H9 (cell line): ENCODE results near the gene DCHS1. TPM values are rescaled to one million over a fixed set of nuclear protein-coding genes. Genes with fewer than 3 reads are reported as not detected.
A peak's percentile ranks its signal among the peaks of the same experiment; 100 is the strongest.

ENCODE experiments used
- DNase-seq: peaks from one replicate; pipeline ENCODE4 v3.0.0-alpha.2; 2017
- H2AFZ ChIP-seq: one replicate; pipeline ENCODE4 v1.6.1; 2013; ENCODE audit warnings: mild to moderate bottlenecking, low read length, control low read depth, moderate library complexity
- H2AK5ac ChIP-seq: 2 replicates; pipeline ENCODE4 v1.6.1; 2013; ENCODE audit warnings: low read length, control low read depth, mixed read lengths; ENCODE audit not compliant: insufficient read length
- H2BK120ac ChIP-seq: one replicate; pipeline ENCODE4 v1.6.1; 2013; ENCODE audit warnings: low read depth, mild to moderate bottlenecking, low read length, control low read depth, inconsistent platforms; ENCODE audit not compliant: poor library complexity, severe bottlenecking
- H2BK12ac ChIP-seq: 2 replicates; pipeline ENCODE4 v1.6.1; 2013; ENCODE audit warnings: low read length, control low read depth, mixed read lengths, low read depth; ENCODE audit not compliant: insufficient read length
- H2BK15ac ChIP-seq: 2 replicates; pipeline ENCODE4 v1.6.1; 2013; ENCODE audit warnings: low read depth, low read length, control low read depth
- H2BK20ac ChIP-seq: one replicate; pipeline ENCODE4 v1.6.1; 2013; ENCODE audit warnings: low read depth, mild to moderate bottlenecking, low read length, control low read depth, inconsistent platforms; ENCODE audit not compliant: poor library complexity, severe bottlenecking
- H2BK5ac ChIP-seq: 2 replicates; pipeline ENCODE4 v1.6.1; 2013; ENCODE audit warnings: low read length, control low read depth, mixed read lengths; ENCODE audit not compliant: insufficient read length
- H3K14ac ChIP-seq: 2 replicates; pipeline ENCODE4 v1.6.1; 2013; ENCODE audit warnings: low read length, control low read depth; ENCODE audit not compliant: insufficient read depth
- H3K18ac ChIP-seq: 2 replicates; pipeline ENCODE4 v1.6.1; 2013; ENCODE audit warnings: low read depth, mild to moderate bottlenecking, mixed read lengths, low read length, control low read depth; ENCODE audit not compliant: insufficient read length
- H3K23ac ChIP-seq: 2 replicates; pipeline ENCODE4 v1.6.1; 2013; ENCODE audit warnings: low read length, control low read depth, mixed read lengths, low read depth; ENCODE audit not compliant: insufficient read length
- H3K23me2 ChIP-seq: 2 replicates; pipeline ENCODE4 v1.6.1; 2013; ENCODE audit warnings: low read depth, mild to moderate bottlenecking, mixed read lengths, low read length, control low read depth; ENCODE audit not compliant: insufficient read length, poor library complexity, severe bottlenecking
- H3K27ac ChIP-seq: 2 replicates; pipeline ENCODE4 v1.5.1; 2013; ENCODE audit warnings: low read length, control low read depth, mixed read lengths, low read depth; ENCODE audit not compliant: insufficient read length
- H3K27me3 ChIP-seq: 2 replicates; pipeline ENCODE4 v1.6.1; 2013; ENCODE audit warnings: low read length, control low read depth, inconsistent platforms; ENCODE audit not compliant: insufficient read depth
- H3K4ac ChIP-seq: 2 replicates; pipeline ENCODE4 v1.6.1; 2013; ENCODE audit warnings: low read depth, mild to moderate bottlenecking, control low read depth, inconsistent platforms, low read length, moderate library complexity
- H3K4me1 ChIP-seq: 2 replicates; pipeline ENCODE4 v1.6.1; 2013; ENCODE audit warnings: low read length, control low read depth, inconsistent platforms; ENCODE audit not compliant: insufficient read depth
- H3K4me2 ChIP-seq: 2 replicates; pipeline ENCODE4 v1.6.1; 2013; ENCODE audit warnings: low read length, control low read depth, mixed read lengths; ENCODE audit not compliant: insufficient read length, insufficient read depth
- H3K56ac ChIP-seq: 2 replicates; pipeline ENCODE4 v1.6.1; 2013; ENCODE audit warnings: low read depth, mild to moderate bottlenecking, mixed read lengths, low read length, control low read depth; ENCODE audit not compliant: insufficient read length
- H3K79me1 ChIP-seq: 2 replicates; pipeline ENCODE4 v1.6.1; 2013; ENCODE audit warnings: low read depth, mild to moderate bottlenecking, moderate library complexity, low read length, control low read depth, inconsistent platforms; ENCODE audit not compliant: insufficient read depth, poor library complexity, severe bottlenecking
- H3K79me2 ChIP-seq: 2 replicates; pipeline ENCODE4 v1.6.1; 2013; ENCODE audit warnings: low read length, control low read depth, inconsistent platforms; ENCODE audit not compliant: insufficient read depth
- H3K9ac ChIP-seq: 2 replicates; pipeline ENCODE4 v1.6.1; 2013; ENCODE audit warnings: low read length, control low read depth, mixed read lengths; ENCODE audit not compliant: insufficient read length; ENCODE audit errors: extremely low read depth
- H3K9me3 ChIP-seq: one replicate; pipeline ENCODE4 v1.6.1; 2013; ENCODE audit warnings: low read depth, low read length, inconsistent platforms; ENCODE audit not compliant: control insufficient read depth
- H3T11ph ChIP-seq: one replicate; pipeline ENCODE4 v1.6.1; 2013; ENCODE audit warnings: mild to moderate bottlenecking, low read length, control low read depth, inconsistent platforms
- H4K20me1 ChIP-seq: one replicate; pipeline ENCODE4 v1.6.1; 2013; ENCODE audit not compliant: control insufficient read depth, insufficient read length, insufficient read depth
- H4K5ac ChIP-seq: 2 replicates; pipeline ENCODE4 v1.6.1; 2013; ENCODE audit warnings: low read depth, mild to moderate bottlenecking, mixed read lengths, low read length, control low read depth; ENCODE audit not compliant: insufficient read length
- H4K8ac ChIP-seq: replicated peaks from 2 replicates; pipeline ENCODE4 v1.6.1; 2013; ENCODE audit warnings: low read length, control low read depth, mixed read lengths, low read depth; ENCODE audit not compliant: insufficient read length
- H4K91ac ChIP-seq: 2 replicates; pipeline ENCODE4 v1.6.1; 2013; ENCODE audit warnings: low read depth, mild to moderate bottlenecking, moderate library complexity, mixed read lengths, low read length, control low read depth; ENCODE audit not compliant: insufficient read length
- H3K27ac Mint-ChIP-seq, 3 experiments: 2 replicates in 2 of 3; 3 replicates in 1 of 3; pipeline ENCODE4 v1.8.0; 2020 to 2021; ENCODE audit warnings: mixed read lengths in 3 of 3, mild to moderate bottlenecking in 1 of 3, moderate library complexity in 1 of 3
- H3K27me3 Mint-ChIP-seq: 2 replicates; pipeline ENCODE4 v1.8.0; 2021; ENCODE audit warnings: low read depth, mild to moderate bottlenecking, moderate library complexity, mixed read lengths
- H3K36me3 Mint-ChIP-seq, 3 experiments: 2 replicates in 2 of 3; 3 replicates in 1 of 3; pipeline ENCODE4 v1.8.0; 2020 to 2021; ENCODE audit warnings: low read depth in 3 of 3, mixed read lengths in 3 of 3; ENCODE audit not compliant: insufficient read depth in 1 of 3
- H3K4me1 Mint-ChIP-seq, 2 experiments: 2 replicates each; pipeline ENCODE4 v1.8.0; 2020; ENCODE audit warnings: mixed read lengths in 2 of 2
- H3K4me3 Mint-ChIP-seq, 2 experiments: 2 replicates in 1 of 2; 3 replicates in 1 of 2; pipeline ENCODE4 v1.8.0; 2020 to 2021; ENCODE audit warnings: mild to moderate bottlenecking in 2 of 2, mixed read lengths in 2 of 2, moderate library complexity in 1 of 2
- H3K9me3 Mint-ChIP-seq, 2 experiments: 2 replicates in 1 of 2; 3 replicates in 1 of 2; pipeline ENCODE4 v1.8.0; 2020; ENCODE audit warnings: mild to moderate bottlenecking in 2 of 2, mixed read lengths in 2 of 2, moderate library complexity in 1 of 2
- WGBS: extraction: QIAGEN DNeasy Blood & Tissue Kit; methylation state at CpG from one replicate; pipeline ENCODE4 v1.1.7; 2013; ENCODE audit warnings: missing lambda C conversion rate, low lambda C conversion rate, mixed read lengths; ENCODE audit not compliant: insufficient read length; ENCODE audit errors: extremely low coverage; 5-methylcytosine and 5-hydroxymethylcytosine counted together
- total RNA-seq: library from RNA; stranded (reverse); gene quantifications from 2 replicates; pipeline ENCODE4 v1.2.1, GENCODE V29; 2021
- TF ChIP-seq, protein P1 (sequence below): fragments of 200-600 bp; sonication (generic); conservative IDR thresholded peaks from 3 replicates; pipeline ENCODE4 v1.8.0; 2021; ENCODE audit warnings: antibody characterized with exemption, mild to moderate bottlenecking

Gene DCHS1
- total RNA-seq, 1 experiment from 2014 or later: 12.5 TPM

DNA sequence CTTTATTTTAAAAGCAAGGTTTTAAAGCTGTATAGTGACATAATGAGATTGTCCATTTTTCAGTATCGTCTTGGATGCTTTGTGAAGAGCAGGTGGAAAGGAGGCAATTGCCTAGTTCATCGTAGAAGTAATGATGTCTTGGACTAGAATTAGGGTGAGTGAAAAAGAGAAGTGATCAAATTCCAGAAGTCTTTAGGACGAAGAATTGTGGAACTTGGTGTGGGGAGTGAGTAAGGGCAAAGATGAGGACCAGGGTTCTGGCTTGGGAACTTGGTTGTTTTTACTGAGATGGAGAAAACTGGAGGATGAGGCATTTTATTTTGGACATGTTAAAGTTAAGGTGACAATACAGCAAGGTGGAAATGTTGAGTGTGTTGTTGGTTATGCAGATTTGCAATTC, 50.8 kb downstream of the DCHS1 start:
- H2BK20ac ChIP-seq: no peak overlapping the region
- TF ChIP-seq, protein P1, sequence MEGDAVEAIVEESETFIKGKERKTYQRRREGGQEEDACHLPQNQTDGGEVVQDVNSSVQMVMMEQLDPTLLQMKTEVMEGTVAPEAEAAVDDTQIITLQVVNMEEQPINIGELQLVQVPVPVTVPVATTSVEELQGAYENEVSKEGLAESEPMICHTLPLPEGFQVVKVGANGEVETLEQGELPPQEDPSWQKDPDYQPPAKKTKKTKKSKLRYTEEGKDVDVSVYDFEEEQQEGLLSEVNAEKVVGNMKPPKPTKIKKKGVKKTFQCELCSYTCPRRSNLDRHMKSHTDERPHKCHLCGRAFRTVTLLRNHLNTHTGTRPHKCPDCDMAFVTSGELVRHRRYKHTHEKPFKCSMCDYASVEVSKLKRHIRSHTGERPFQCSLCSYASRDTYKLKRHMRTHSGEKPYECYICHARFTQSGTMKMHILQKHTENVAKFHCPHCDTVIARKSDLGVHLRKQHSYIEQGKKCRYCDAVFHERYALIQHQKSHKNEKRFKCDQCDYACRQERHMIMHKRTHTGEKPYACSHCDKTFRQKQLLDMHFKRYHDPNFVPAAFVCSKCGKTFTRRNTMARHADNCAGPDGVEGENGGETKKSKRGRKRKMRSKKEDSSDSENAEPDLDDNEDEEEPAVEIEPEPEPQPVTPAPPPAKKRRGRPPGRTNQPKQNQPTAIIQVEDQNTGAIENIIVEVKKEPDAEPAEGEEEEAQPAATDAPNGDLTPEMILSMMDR: no peak
- no peak overlapping the region for H2AFZ ChIP-seq
- no peak overlapping the region for H3K14ac ChIP-seq
- no peak overlapping the region for H2BK5ac ChIP-seq
- H4K91ac ChIP-seq: no peak overlapping the region
- no peak overlapping the region for H3K23ac ChIP-seq
- H2BK12ac ChIP-seq: no peak overlapping the region
- peaks cover 15% of the 10 kb centered on the region for H3K23me2 ChIP-seq
- no peak overlapping the region for H3K27ac ChIP-seq
- H2BK15ac ChIP-seq: no peak overlapping the region
- no peak overlapping the region for H2BK120ac ChIP-seq
- no peak overlapping the region for H4K8ac ChIP-seq
- WGBS: no CpG with 5 or more reads among the region's 3 CpGs
- no peak overlapping the region for H3K4me3 Mint-ChIP-seq
- peaks cover 15 to 16% of the 10 kb centered on the region in 2 experiments for H3K4me1 Mint-ChIP-seq
- peak overlapping the region; percentile 88 for H3K4me2 ChIP-seq
- H3K9me3 ChIP-seq: no peaks in the 10 kb centered on the region
- no peak overlapping the region for H3K56ac ChIP-seq
- no peak for DNase-seq
- H4K20me1 ChIP-seq: no peaks in the 10 kb centered on the region
- H3K36me3 Mint-ChIP-seq: peaks cover 21 to 49% (median 39%) of the 10 kb centered on the region in 3 experiments; a peak in 6 of 7 replicates
- H3K27ac Mint-ChIP-seq: no peak overlapping the region
- peak overlapping the region; percentile 5 for H3K9ac ChIP-seq
- H3K79me2 ChIP-seq: peaks cover 7% of the 10 kb centered on the region; the same call in 1 of the 2 replicates
- H3K9me3 Mint-ChIP-seq: no peaks in the 10 kb centered on the region
- H3K4me1 ChIP-seq: peaks cover 3% of the 10 kb centered on the region; the same call in 1 of the 2 replicates
- H3K27me3 Mint-ChIP-seq: no peaks in the 10 kb centered on the region; the same call in 1 of the 2 replicates
- H3K27me3 ChIP-seq: no peaks in the 10 kb centered on the region
- no peaks in the 10 kb centered on the region for H3K79me1 ChIP-seq
- no peak overlapping the region for H3T11ph ChIP-seq
- H2AK5ac ChIP-seq: no peak overlapping the region
- no peak overlapping the region for H4K5ac ChIP-seq
- no peak overlapping the region for H3K4ac ChIP-seq
- H3K18ac ChIP-seq: no peak overlapping the region
